HepG2 (cell line): Measurements from ENCODE around the gene RAPGEFL1. TPM values are rescaled to one million over a fixed set of nuclear protein-coding genes. Genes with fewer than 3 reads are reported as not detected.

Experiments
- CEBPZ ChIP-seq: IDR thresholded peaks from 2 replicates; pipeline ENCODE4 v1.6.1; 2012; ENCODE audit warnings: low read length, improper control_type of control experiment
- GABPA ChIP-seq, 2 experiments: IDR thresholded peaks; 2 replicates each; pipeline ENCODE4 v1.6.1; 2011 to 2016; ENCODE audit warnings: low read depth in 2 of 2, low read length in 1 of 2, missing biosample characterization in 1 of 2, missing genetic modification characterization in 1 of 2
- HMGA1 ChIP-seq: sonication (generic); formaldehyde crosslinking; conservative IDR thresholded peaks from 2 replicates; pipeline ENCODE4 v1.4.0; 2020; ENCODE audit warnings: missing genetic modification reagents
- KDM4B ChIP-seq: sonication (generic); formaldehyde crosslinking; IDR thresholded peaks from 2 replicates; pipeline ENCODE4 v1.4.0; 2020; ENCODE audit warnings: missing genetic modification reagents
- NCOR1 ChIP-seq: fragments of 200-600 bp; sonication (generic); IDR thresholded peaks from 2 replicates; pipeline ENCODE4 v1.7.0; 2017; ENCODE audit warnings: antibody characterized with exemption, low read length, borderline replicate concordance
- PAF1 ChIP-seq: IDR thresholded peaks from 2 replicates; pipeline ENCODE4 v1.6.1; 2016; ENCODE audit warnings: missing genetic modification reagents, missing compliant biosample characterization
- RAD51 ChIP-seq: fragments of 450-650 bp; IDR thresholded peaks from 2 replicates; pipeline ENCODE4 v1.6.1; 2016; ENCODE audit warnings: borderline replicate concordance
- RNF2 ChIP-seq: fragments of 450-650 bp; conservative IDR thresholded peaks from 2 replicates; pipeline ENCODE4 v1.6.1; 2016; ENCODE audit warnings: low read depth
- SRSF9 ChIP-seq: fragments of 200-400 bp; formaldehyde crosslinking; IDR thresholded peaks from 2 replicates; pipeline ENCODE4 v1.6.1; 2018; ENCODE audit warnings: borderline replicate concordance, mild to moderate bottlenecking, low read depth, low read length; ENCODE audit not compliant: insufficient read depth, poor library complexity, severe bottlenecking
- SSRP1 ChIP-seq: IDR thresholded peaks from 2 replicates; pipeline ENCODE4 v1.6.1; 2016; ENCODE audit warnings: control low read depth
- TERF1 ChIP-seq: sonication (generic); formaldehyde crosslinking; IDR thresholded peaks from 2 replicates; pipeline ENCODE4 v1.8.0; 2022; ENCODE audit warnings: mild to moderate bottlenecking, missing genetic modification reagents, moderate library complexity
- THRA ChIP-seq: sonication (generic); formaldehyde crosslinking; IDR thresholded peaks from 2 replicates; pipeline ENCODE4 v1.4.0; 2020; ENCODE audit warnings: missing genetic modification reagents, borderline replicate concordance
- XRCC5 ChIP-seq: fragments of 200-400 bp; formaldehyde crosslinking; optimal IDR thresholded peaks from 2 replicates; pipeline ENCODE3; 2017; ENCODE audit warnings: mild to moderate bottlenecking, low read length
- ZBTB14 ChIP-seq: sonication (generic); formaldehyde crosslinking; IDR thresholded peaks from 2 replicates; pipeline ENCODE4 v1.4.0; 2020; ENCODE audit warnings: missing genetic modification reagents
- ZBTB44 ChIP-seq: sonication (generic); formaldehyde crosslinking; IDR thresholded peaks from 2 replicates; pipeline ENCODE4 v1.4.0; 2020; ENCODE audit warnings: missing genetic modification reagents
- ZMYM2 ChIP-seq: sonication (generic); formaldehyde crosslinking; IDR thresholded peaks from 2 replicates; pipeline ENCODE4 v1.8.0; 2022; ENCODE audit warnings: mild to moderate bottlenecking, missing genetic modification reagents
- ZNF451 ChIP-seq: sonication (generic); formaldehyde crosslinking; IDR thresholded peaks from 2 replicates; pipeline ENCODE4 v1.5.0; 2020; ENCODE audit warnings: mild to moderate bottlenecking, missing genetic modification reagents
- ZNF547 ChIP-seq: sonication (generic); formaldehyde crosslinking; IDR thresholded peaks from 2 replicates; pipeline ENCODE4 v1.5.1; 2020; ENCODE audit warnings: mild to moderate bottlenecking, missing genetic modification reagents
- ZNF768 ChIP-seq: sonication (generic); formaldehyde crosslinking; IDR thresholded peaks from 2 replicates; pipeline ENCODE4 v1.4.0; 2020; ENCODE audit warnings: missing genetic modification reagents
- ZNF816 ChIP-seq: sonication (generic); formaldehyde crosslinking; IDR thresholded peaks from 2 replicates; pipeline ENCODE4 v1.8.0; 2022; ENCODE audit warnings: missing genetic modification reagents, mild to moderate bottlenecking, borderline replicate concordance
- polyA plus RNA-seq, 8 experiments: library from polyadenylated mRNA; depleted of rRNA in 3 of 8; stranded (reverse) in 7 of 8; unstranded in 1 of 8; fragments of >200 nt; fragmentation: Illumina TruSeq in 4 of 8; extraction: Trizol in 4 of 8; gene quantifications; 2 replicates each; pipeline versions ENCODE4 v1.2.1 to v1.2.3, GENCODE V29; 2011 to 2016; ENCODE audit warnings: low read depth in 4 of 8, missing spikeins in 1 of 8, mixed read lengths in 1 of 8; ENCODE audit not compliant: insufficient read depth in 1 of 8
- total RNA-seq, 5 experiments: library from RNA; depleted of rRNA; stranded (reverse); fragments of >200 nt; fragmentation: Illumina TruSeq; extraction: Trizol; gene quantifications; 2 replicates each; pipeline ENCODE4 v1.2.3, GENCODE V29; 2016; ENCODE audit warnings: low read depth in 1 of 5

RAPGEFL1 gene
- total and polyA plus RNA-seq, 2 of the 13 experiments (the other 11 are each of a cell fraction or from before 2014, with no cell fraction given): 4.5 to 7.8 TPM

GRCh38 chr17:40173091-40173777 lies 4.0 kb upstream of the RAPGEFL1 start (continued):
- peak; percentile 49; the same call in 1 of the 2 replicates for TF ChIP-seq THRA (CRISPR knock-in tag)
- TF ChIP-seq CEBPZ: no peak
- no peak for TF ChIP-seq ZBTB14 (CRISPR knock-in tag)
- TF ChIP-seq ZNF768: no peak
- no peak for TF ChIP-seq ZBTB44
- TF ChIP-seq HMGA1 (CRISPR knock-in tag): no peak
- peak; percentile 81; the same call in 1 of the 2 replicates for TF ChIP-seq ZMYM2 (CRISPR knock-in tag)
- no peak for TF ChIP-seq KDM4B (CRISPR knock-in tag)
- TF ChIP-seq SSRP1 (CRISPR knock-in tag): no peak
- TF ChIP-seq RNF2: no peak
- TF ChIP-seq NCOR1: no peak; the same call in 1 of the 2 replicates
- no peak for TF ChIP-seq SRSF9
- peak; percentile 63; the same call in 1 of the 2 replicates for TF ChIP-seq ZNF816 (CRISPR knock-in tag)
- TF ChIP-seq TERF1 (CRISPR knock-in tag): no peak
- no peak for TF ChIP-seq XRCC5
- no peak for TF ChIP-seq GABPA (IDR thresholded peaks at IDR 0.05; ENCODE audit: low read depth, low read length)
- no peak for TF ChIP-seq GABPA (CRISPR knock-in tag; IDR thresholded peaks at IDR 0.05; ENCODE audit: low read depth)
- TF ChIP-seq ZNF547 (CRISPR knock-in tag): no peak
- no peak for TF ChIP-seq PAF1 (CRISPR knock-in tag)
- no peak for TF ChIP-seq ZNF451
- no peak for TF ChIP-seq RAD51
